Superior temporal gyrus (tissue), 1 donor: Measurements from ENCODE around the gene PC.

Experiments
- DNase-seq: peaks from one replicate; pipeline ENCODE4 v3.0.0-alpha.2; 2016; ENCODE audit errors: extremely low spot score

PC gene

DNA sequence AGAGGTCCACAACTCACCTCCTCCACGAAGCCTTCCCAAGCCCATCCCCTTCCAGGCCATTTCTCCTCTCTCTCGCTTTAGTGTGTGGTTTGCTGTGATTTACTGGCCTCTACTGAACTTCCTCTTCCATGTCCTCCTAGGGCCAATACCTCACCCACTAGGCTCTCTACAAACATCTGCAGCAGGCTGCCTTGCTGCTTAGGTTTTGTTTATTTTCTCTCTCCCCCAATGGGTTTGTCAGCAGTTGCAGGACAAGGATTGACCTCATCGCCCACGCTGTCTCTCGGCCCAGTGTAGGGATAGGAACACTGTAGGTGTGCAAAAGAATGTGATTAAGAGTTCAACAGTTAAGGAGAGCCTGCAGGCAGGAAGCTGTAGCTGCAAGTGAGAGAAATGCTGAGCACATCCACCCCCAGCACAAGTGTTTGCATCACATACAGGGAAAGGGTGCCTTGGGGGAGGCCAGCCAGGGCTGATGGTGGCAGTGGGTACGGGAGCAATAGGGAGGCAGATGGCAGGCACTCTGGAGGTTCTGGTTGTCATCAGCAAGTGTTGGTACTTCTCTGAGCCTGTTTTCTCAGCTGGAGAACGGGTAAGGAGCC, 1.4 kb downstream of the PC start:
- DNase-seq, result peak; percentile 24

DNA sequence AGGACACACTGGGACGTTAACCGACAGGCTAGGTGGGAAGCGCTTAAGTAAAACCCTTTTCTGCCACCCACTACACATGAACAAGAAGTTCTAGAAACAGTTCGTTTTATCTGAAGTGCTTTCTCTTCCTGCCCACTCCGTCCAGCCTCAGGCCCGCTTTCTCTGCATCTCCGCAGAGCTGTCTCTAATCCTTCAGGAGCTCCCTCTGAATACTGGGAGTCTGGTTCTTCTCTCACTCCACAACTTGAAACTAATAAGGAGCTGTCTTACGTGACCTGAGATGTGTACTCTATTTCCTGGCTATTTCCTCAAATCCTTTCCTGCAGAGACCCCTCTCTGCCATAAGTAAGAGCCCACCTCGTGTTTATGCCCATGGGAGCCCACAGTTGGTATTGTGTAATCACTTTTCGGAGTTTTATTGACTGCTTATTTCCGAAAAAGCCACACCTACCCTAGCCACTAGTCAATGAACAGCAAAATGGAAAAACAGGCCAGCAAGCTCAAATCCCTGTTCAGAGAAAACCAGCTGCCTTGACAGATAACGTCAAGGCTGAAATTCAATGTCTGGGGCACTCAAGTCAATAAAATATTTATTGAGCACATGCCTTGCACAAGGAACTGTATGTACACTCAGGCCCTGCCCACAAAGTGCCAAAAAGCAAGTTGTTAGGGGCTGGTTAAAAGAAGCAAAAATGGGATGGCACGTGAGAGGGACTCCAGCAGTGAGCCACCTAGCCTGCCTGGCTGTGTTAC, 4.9 kb downstream of the PC start:
- DNase-seq, result no peak

DNA sequence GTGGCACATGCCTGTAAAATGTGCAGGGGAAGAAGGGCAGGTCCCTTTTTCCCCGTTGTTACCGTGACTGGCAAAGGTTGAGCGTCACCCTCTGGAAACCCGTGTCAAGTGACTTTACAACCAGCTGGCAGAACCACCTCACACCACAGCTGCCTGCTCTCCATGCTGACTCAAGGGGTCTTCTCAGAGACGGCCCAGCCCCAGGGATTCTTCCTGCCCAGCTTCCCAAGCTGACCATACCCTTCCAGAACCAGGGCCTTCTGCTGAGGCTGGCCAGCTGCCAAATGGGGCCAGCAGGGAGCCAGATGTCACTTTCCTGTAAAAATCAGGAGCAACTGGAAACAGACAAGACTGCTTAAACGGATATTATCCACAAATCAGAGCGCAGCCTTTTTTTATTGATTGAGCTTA, 6.3 kb downstream of the PC start:
- no peak for DNase-seq

GRCh38 chr11:66951135-66951534, 7.0 kb downstream of the PC start:
- no peak for DNase-seq

DNA sequence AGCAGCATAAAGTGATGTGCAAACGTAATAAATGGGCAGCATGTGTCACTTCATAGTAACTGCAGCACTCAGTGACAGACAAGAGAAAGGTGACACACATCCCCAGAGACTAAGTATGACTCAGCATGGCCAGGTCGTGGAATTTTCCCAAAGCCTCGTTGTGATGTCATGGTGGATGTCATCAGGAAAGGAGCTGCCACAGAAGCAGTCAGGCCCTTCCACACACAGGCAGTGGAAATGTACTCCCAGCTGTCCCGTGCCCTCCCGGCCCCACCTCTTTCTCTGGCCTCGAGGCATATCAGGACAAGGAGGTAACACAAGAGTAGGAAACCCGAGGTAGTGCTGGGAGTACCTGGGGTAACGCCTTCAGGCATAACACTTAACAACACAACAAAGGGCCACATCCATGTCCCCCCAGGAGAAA, 8.1 kb downstream of the PC start:
- no peak for DNase-seq

DNA sequence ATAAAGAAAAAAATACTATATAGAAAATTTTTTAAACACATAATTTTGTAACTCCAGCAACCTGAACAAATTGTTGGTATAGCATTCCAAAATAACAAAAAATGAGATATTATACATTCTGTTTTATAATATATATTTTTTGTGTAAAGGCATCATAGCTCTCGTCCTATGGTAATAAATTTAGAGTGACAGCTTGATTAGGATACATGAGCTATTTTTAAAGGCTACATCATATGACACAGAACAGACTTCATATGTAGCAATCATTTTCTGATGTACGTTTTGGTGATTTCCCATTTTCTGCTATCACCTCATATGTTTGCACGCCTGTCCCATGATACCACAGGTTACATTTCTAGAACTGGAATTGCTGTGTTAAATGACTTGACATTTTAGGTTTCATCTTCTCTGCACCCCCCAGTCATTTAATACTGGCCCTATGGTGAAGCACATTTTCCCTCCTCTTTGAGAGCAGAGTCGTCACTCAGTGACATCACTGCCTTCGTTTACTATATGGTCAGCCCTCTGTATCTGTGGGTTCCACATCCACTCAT, 19.5 kb downstream of the PC start:
- no peak for DNase-seq

GRCh38 chr11:66937193-66937733, 20.9 kb downstream of the PC start:
- no peak for DNase-seq

- no peak for DNase-seq
Observed at GRCh38 chr11:66936311-66936711, 21.9 kb downstream of the PC start.

DNA sequence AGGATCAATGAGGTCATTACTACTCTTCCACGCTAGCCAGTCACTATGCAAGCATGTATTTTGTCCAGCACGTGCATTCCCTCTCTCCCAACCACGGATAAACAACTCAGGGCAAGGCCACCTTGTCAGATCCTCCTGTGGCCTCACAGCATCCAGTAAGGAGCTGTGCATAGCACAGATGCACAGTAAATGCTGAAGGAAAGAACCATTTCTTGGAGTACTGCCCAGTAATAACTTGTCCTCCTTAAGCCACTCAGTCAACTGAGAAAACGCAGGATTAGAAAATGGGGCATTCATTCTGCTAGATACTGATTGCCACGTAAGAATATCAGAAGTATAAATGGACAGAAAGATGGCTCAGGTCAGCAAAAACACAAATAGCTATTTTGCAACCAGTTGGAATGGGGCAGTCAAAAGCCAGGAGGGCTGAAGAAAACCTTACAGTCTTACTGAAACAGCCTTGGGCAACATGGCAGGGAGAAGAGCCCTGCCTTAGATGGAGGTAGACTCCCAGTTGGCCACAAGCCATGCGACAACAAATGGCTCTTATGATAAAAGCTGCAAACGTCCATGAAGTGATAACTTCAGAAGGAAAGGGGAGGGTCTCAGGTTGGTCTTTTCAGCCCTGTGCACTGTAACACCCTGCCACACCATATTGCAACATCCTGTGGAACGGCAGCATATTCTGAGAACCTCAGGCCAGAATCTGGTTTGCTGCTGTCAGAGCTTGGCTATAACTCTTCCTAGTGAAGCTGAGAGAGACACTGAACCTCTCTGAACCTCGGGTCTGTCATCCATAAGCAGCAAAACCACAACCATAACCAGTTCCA, 23.0 kb downstream of the PC start:
- no peak for DNase-seq

- DNase-seq, result no peak
Observed at GRCh38 chr11:66933531-66933930, 24.7 kb downstream of the PC start.

GRCh38 chr11:66932543-66932942, 25.6 kb downstream of the PC start:
- DNase-seq, result no peak

DNA sequence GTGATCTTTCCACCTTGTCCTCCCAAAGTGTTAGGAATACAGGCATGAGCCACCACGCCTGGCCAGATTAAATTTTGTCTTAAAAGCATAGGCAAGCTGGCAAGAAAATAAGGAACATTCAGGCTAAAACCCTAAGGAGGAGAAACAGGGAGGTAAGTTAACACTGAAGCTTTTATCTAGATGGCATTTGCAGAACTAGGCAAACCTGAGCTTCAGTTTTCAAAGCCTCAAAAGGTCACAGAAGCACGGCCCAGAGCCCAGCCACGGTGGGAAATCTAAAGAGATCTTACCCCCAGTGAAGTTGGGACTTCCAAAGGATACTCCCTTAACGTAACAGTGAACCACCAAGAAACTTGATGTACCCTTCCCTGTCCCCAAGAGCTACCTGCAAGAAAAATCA, 28.4 kb downstream of the PC start:
- no peak for DNase-seq

GRCh38 chr11:66924272-66924671, 33.9 kb downstream of the PC start:
- no peak for DNase-seq

GRCh38 chr11:66922551-66922950, 35.6 kb downstream of the PC start:
- no peak for DNase-seq

DNA sequence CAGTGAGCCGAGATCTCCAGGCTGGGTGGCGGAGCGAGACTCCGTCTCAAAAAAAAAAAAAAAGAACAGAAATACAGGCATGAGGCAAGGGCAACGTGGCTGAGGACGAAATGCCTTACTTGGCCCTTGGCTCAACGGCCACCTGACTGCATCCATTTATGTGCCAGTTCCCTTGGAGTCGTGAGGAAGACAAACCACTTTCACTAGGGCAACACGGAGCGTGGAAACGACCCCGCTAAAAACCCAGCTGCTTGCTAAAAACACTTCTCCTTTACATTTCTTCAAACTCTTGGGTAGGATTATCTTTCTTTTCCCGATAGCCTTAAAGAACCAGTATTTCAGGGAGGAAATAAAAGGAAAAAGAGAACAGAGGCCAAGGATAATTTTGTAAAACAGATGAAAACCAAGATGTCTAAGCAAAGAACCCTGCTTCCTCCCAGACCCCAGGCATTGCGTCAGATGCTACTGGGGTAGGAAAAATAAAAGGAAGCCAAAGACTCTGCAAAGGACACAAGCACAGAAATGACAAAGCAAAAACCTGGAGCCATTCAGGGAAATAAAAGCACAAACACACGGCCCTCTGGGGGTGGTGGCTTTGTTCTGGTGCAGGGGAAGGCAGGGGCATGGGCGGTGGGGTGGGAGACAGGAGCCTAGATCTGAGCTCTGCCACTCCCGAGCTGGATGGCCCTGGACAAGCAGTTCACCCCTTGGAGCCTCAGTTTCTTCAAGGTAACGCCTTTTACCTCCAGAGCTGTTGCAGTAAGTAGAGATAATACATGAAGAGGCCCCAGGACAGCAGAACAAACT, 37.0 kb downstream of the PC start:
- DNase-seq, result no peak

DNA sequence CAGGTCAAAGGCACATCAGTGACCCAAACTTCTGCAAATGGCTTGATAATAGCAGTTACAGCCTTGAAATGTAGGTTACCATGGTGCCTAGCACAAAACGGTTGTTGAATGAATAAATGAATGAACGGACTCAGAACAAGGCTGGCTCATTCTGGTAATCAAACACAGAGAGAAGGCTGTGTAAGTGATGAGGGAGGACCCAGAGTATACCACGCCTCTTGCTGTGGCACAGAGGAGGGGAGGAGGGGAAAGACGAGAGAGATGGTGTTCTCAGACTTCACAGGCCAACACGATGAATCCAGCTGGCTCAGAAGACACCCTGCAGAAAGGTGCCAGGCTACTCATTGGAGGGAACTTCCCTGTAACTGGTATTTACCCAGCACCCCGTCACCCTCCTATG, 38.3 kb downstream of the PC start:
- DNase-seq, result peak; percentile 76

- DNase-seq, result no peak
Observed at GRCh38 chr11:66918741-66919140, 39.4 kb downstream of the PC start.

DNA sequence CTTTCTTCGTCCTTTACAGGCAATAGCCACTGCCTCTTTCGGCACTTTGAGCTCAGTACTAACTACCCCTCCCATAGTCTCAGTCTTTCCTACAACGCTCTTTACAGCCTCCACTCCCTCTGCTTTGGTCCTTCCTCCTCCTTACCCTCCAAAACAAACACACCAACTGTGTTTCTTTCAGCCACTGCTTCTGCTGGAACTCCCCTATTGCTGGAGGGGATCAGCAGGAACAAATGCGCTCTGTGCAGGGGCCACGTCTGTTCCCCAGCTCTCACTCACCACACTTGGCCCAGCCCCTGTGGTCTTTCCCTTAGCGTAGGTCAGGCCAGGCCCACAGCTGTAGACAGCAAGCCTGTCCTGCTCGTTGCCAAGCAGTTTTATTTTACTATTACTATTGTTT, 42.3 kb downstream of the PC start:
- DNase-seq, result no peak

DNA sequence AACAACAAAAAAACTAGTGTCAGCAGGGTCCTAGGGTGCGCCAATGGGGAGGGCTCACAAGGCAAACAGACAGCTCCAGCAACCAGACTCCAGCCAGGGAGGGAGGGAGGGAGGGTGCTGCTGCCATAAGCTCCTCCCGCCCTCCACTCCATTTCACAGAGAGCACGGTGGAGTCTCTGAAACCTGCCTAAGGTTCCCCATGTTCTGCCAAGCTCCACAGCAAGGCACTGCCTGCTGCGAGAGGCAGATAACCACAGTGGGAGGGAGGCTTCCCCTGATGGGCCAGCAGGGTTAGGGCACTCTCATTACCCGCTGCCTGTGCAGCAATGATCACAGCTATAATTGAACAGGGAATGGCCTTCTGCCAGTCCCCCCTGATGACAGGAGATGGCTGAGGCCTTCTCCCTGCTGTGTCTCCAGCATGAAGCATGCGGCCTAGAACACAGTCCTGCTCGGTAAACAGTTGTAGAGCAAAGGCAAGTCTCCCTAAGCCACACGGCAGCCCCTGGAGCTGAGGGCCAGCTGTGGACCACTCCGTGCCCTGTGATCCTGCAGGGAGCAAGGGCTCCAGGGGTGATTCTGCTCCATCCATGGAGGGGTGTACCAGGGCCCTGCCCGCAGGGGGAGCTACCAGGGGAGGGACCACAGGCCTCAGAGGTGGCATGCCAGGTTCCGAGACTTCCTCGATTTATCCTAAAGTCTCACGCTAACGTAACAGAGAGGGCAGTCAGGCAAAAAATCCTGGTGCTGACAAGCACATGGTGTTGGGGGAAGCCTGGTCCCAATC, 42.9 kb downstream of the PC start:
- no peak for DNase-seq

DNA sequence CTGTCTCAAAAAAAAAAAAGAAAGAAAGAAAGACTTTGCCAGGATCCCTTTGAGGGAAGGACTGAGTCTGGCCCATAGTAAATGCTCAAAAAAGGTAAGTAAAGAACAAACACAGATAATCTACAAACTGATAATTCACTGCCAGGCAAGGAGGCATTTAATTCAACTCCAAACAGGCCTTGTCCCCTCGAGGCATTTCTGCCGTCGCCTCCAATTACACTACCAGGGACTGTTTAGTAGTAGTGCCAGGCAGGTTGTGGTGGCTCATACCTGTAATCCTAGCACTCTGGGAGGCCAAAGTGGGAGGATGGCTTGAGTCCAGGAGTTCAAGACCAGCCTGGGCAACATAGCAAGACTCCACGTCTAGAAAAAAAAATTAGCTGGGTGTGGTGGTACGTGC, 43.7 kb downstream of the PC start:
- DNase-seq, result no peak

DNA sequence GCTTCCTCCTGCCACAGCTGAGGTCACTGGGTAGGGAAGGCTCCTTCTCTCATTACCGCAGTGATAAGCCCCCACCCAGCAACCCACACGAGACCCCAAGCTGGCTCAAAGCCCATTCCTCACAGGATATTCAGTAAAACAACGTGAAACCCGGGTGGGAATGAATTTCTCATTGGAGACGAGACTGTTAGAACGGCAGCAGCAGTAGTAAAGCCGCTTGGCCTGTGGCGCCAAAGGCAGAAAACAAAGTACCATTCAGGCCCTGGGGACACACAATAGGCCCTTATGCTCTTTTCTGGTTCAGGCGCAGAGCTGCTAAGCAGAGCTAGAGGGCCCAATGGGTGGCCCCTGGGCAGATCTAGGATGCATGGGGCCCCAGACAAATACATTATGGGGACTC, 45.3 kb downstream of the PC start:
- peak; percentile 94 for DNase-seq
